ENCODE data around the gene NSUN7.

GRCh38 chr4:40828661-40829060 lies 78.9 kb downstream of the NSUN7 start:
- TF ChIP-seq EGR1 (IDR thresholded peaks at IDR 0.05; ENCODE audit: low read depth in 2 of 2) (no peak), TAF1 (conservative IDR thresholded peaks at IDR 0.05) (no peak), GABPA (IDR thresholded peaks at IDR 0.05 in 1 of 2, conservative IDR thresholded peaks at IDR 0.05 in 1 of 2) (no peak), JUND (IDR thresholded peaks at IDR 0.05) (no peak), NR2F2 (IDR thresholded peaks at IDR 0.05) (no peak), RAD21 (IDR thresholded peaks at IDR 0.05) (no peak), SP1 (IDR thresholded peaks at IDR 0.05) (no peak), YY1 (IDR thresholded peaks at IDR 0.05) (no peak)
- TF ChIP-seq, protein P1, sequence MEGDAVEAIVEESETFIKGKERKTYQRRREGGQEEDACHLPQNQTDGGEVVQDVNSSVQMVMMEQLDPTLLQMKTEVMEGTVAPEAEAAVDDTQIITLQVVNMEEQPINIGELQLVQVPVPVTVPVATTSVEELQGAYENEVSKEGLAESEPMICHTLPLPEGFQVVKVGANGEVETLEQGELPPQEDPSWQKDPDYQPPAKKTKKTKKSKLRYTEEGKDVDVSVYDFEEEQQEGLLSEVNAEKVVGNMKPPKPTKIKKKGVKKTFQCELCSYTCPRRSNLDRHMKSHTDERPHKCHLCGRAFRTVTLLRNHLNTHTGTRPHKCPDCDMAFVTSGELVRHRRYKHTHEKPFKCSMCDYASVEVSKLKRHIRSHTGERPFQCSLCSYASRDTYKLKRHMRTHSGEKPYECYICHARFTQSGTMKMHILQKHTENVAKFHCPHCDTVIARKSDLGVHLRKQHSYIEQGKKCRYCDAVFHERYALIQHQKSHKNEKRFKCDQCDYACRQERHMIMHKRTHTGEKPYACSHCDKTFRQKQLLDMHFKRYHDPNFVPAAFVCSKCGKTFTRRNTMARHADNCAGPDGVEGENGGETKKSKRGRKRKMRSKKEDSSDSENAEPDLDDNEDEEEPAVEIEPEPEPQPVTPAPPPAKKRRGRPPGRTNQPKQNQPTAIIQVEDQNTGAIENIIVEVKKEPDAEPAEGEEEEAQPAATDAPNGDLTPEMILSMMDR (IDR thresholded peaks at IDR 0.05; ENCODE audit: low read depth, low read length, missing input control), result no peak
- TF ChIP-seq, protein P2, sequence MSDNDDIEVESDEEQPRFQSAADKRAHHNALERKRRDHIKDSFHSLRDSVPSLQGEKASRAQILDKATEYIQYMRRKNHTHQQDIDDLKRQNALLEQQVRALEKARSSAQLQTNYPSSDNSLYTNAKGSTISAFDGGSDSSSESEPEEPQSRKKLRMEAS (IDR thresholded peaks at IDR 0.05), result no peak
